GM21576 (cell line): ENCODE measurements around the gene VN1R5.
"Not testable (repeated sequence)": the region's sequence is repeated elsewhere in the genome, so short reads cannot be mapped to it uniquely, and the experiment has no call there.

Source experiments
- ATAC-seq: cut with Tn5 transposase; IDR thresholded peaks from one replicate; pipeline ENCODE4 v1.9.1; 2021; ENCODE audit warnings: mild to moderate bottlenecking, moderate library complexity; ENCODE audit not compliant: unreplicated experiment

VN1R5 gene

GRCh38 chr1:247270003-247270402, 14.1 kb downstream of the VN1R5 start:
- ATAC-seq: no peak

- ATAC-seq: no peak
Measured at GRCh38 chr1:247273013-247273412, 17.1 kb downstream of the VN1R5 start.

- ATAC-seq: no peak
Measured at GRCh38 chr1:247274605-247275256, 18.9 kb downstream of the VN1R5 start.

- no peak for ATAC-seq
Measured at GRCh38 chr1:247277191-247277590, 21.3 kb downstream of the VN1R5 start.

GRCh38 chr1:247281001-247281574, 25.2 kb downstream of the VN1R5 start:
- no peak for ATAC-seq

GRCh38 chr1:247286134-247286670, 30.3 kb downstream of the VN1R5 start:
- ATAC-seq: no peak

GRCh38 chr1:247287460-247287859, 31.6 kb downstream of the VN1R5 start:
- ATAC-seq: no peak

GRCh38 chr1:247288341-247288740, 32.5 kb downstream of the VN1R5 start:
- ATAC-seq: no peak

- not testable (repeated sequence) for ATAC-seq
Measured at GRCh38 chr1:247289274-247289892, 33.5 kb downstream of the VN1R5 start.

- ATAC-seq: no peak
Measured at GRCh38 chr1:247290576-247290975, 34.7 kb downstream of the VN1R5 start.

- ATAC-seq: no peak
Measured at GRCh38 chr1:247291161-247291560, 35.3 kb downstream of the VN1R5 start.

- no peak for ATAC-seq
Measured at GRCh38 chr1:247291833-247292561, 36.1 kb downstream of the VN1R5 start.

GRCh38 chr1:247293047-247293446, 37.2 kb downstream of the VN1R5 start:
- ATAC-seq: no peak

- ATAC-seq: no peak
Measured at GRCh38 chr1:247294282-247294681, 38.4 kb downstream of the VN1R5 start.

GRCh38 chr1:247295274-247295684, 39.4 kb downstream of the VN1R5 start:
- no peak for ATAC-seq

- no peak for ATAC-seq
Measured at GRCh38 chr1:247295746-247296145, 39.9 kb downstream of the VN1R5 start.

- no peak for ATAC-seq
Measured at GRCh38 chr1:247296599-247297180, 40.8 kb downstream of the VN1R5 start.

- no peak for ATAC-seq
Measured at GRCh38 chr1:247297263-247298123, 41.6 kb downstream of the VN1R5 start.

GRCh38 chr1:247298124-247298481, 42.2 kb downstream of the VN1R5 start:
- ATAC-seq: no peak

- ATAC-seq: no peak
Measured at GRCh38 chr1:247298701-247299100, 42.8 kb downstream of the VN1R5 start.
